Sigmoid colon (tissue), 7 donors: ENCODE measurements around the gene RFPL1. TPM values are rescaled to one million over a fixed set of nuclear protein-coding genes. Genes with fewer than 3 reads are reported as not detected.
"Not testable (repeated sequence)": the region's sequence is repeated elsewhere in the genome, so short reads cannot be mapped to it uniquely, and the experiment has no call there.

Experiments used
- DNase-seq: peaks from one replicate; pipeline ENCODE4 v3.0.0-alpha.2; 2019
- H3K27ac ChIP-seq, 4 donors: fragments of 200-600 bp; sonication (generic); one replicate each; pipeline ENCODE4 v1.5.1; 2016 to 2019; ENCODE audit warnings: mild to moderate bottlenecking in 1 of 4
- H3K27me3 ChIP-seq, 3 donors: fragments of 200-600 bp; sonication (generic); one replicate each; pipeline ENCODE4 v1.5.1; 2019; ENCODE audit warnings: mild to moderate bottlenecking in 1 of 3
- H3K36me3 ChIP-seq, 4 donors: fragments of 200-600 bp; sonication (generic); one replicate each; pipeline ENCODE4 v1.5.1; 2016 to 2019
- H3K4me1 ChIP-seq, 4 donors: fragments of 200-600 bp; sonication (generic); one replicate each; pipeline ENCODE4 v1.5.1; 2017 to 2019
- H3K4me3 ChIP-seq, 4 donors: fragments of 200-600 bp; sonication (generic); one replicate each; pipeline ENCODE4 v1.5.1; 2017 to 2019; ENCODE audit warnings: mild to moderate bottlenecking in 2 of 4, moderate library complexity in 1 of 4
- H3K9me3 ChIP-seq, 4 donors: fragments of 200-600 bp in 3 of 4; sonication (generic) in 3 of 4; one replicate each; pipeline versions ENCODE4 v1.5.1 to v1.6.1; 2013 to 2019
- CTCF ChIP-seq, 4 experiments: fragments of 450-650 bp in 3 of 4; fragments of 200-600 bp in 1 of 4; IDR thresholded peaks; one replicate each; pipeline ENCODE4 v1.5.1; 2016 to 2019; ENCODE audit warnings: antibody characterized with exemption in 4 of 4, mild to moderate bottlenecking in 3 of 4, moderate library complexity in 2 of 4
- EP300 ChIP-seq, 4 donors: sonication (generic); formaldehyde crosslinking; IDR thresholded peaks; one replicate each; pipeline ENCODE4 v1.6.1; 2017; ENCODE audit warnings: antibody characterized with exemption in 4 of 4
- POLR2A ChIP-seq, 2 donors: fragments of 450-650 bp; IDR thresholded peaks; one replicate each; pipeline ENCODE4 v1.6.1; 2016; ENCODE audit warnings: antibody characterized with exemption in 2 of 2, mild to moderate bottlenecking in 2 of 2, moderate library complexity in 2 of 2
- POLR2AphosphoS5 ChIP-seq, 4 donors: sonication (generic); formaldehyde crosslinking; IDR thresholded peaks; one replicate each; pipeline ENCODE4 v1.6.1; 2017; ENCODE audit warnings: antibody characterized with exemption in 4 of 4
- WGBS, 2 donors: extraction: QIAGEN DNeasy Blood & Tissue Kit; methylation state at CpG; one replicate each; pipeline ENCODE4 v1.1.7; 2013; 5-methylcytosine and 5-hydroxymethylcytosine counted together
- intact Hi-C: fragments of 100-400 bp; cut with DNase I; formaldehyde crosslinking; loops from one replicate; pipeline ENCODE4 v1.15.1; 2023
- polyA plus RNA-seq, 3 donors: library from polyadenylated mRNA; stranded (reverse); fragments of 200-250 nt; gene quantifications; one replicate each; pipeline ENCODE4 v1.2.3, GENCODE V29; 2013
- total RNA-seq, 4 donors: library from RNA; depleted of rRNA; stranded (reverse); fragments of >200 nt; gene quantifications; one replicate each; pipeline ENCODE4 v1.1.0, GENCODE V29; 2016
- donor health status: healthy with polysubstance abuse.
- donor health status: Bipolar disorder and iron deficiency.
- donor health status: healthy.

Gene RFPL1
- total and polyA plus RNA-seq, 7 donors, result not detected

GRCh38 chr22:29394931-29395581 lies 43.3 kb upstream of the RFPL1 start:
- Histone ChIP-seq H3K4me1 (peaks cover 0 to 18% (median 16%) of the 10 kb centered on the region in 4 donors), H3K9me3 (no peaks in the 10 kb centered on the region), H3K27ac (peak overlapping the region in 3 of 4 donors; percentile 3 to 41 (median 27)), H3K27me3 (no peaks in the 10 kb centered on the region), H3K36me3 (no peaks in the 10 kb centered on the region), H3K4me3 (no peak overlapping the region)
- 6 to 13% methylated on average over 10 of the region's 10 CpGs for WGBS, 2 donors
- intact Hi-C loops, result loop anchor here (1.0 kb wide), 1 partner anchor 129 kb away; no protein-coding TSS in a partner anchor
- DNase-seq, result peak; percentile 82
- TF ChIP-seq CTCF (IDR thresholded peaks at IDR 0.05), result peak; percentile 64 to 85 (median 74)
- TF ChIP-seq POLR2A (IDR thresholded peaks at IDR 0.05), result no peak

DNA sequence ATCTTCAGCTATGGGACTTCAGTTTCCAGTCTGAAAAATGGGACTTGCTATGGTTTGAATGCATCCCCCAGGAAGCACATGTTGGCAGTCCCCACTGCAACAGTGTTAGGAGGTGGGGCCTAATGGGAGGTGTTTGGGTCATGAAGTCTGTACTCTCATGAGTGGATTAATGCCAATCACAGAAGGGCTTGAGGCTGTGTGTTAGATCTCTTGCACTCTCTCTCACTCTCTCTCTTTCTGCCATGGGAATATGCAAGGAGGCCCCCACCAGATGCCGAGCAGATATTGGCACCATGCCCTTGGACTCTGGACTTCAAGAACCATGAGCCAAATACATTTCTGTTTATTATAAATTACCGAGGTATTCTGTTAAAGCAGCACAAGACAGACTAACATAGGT lies 42.3 kb upstream of the RFPL1 start:
- Histone ChIP-seq H3K4me3 (no peak overlapping the region), H3K9me3 (no peaks in the 10 kb centered on the region), H3K36me3 (no peaks in the 10 kb centered on the region), H3K27me3 (no peaks in the 10 kb centered on the region), H3K27ac (no peak overlapping the region), H3K4me1 (peaks cover 0 to 18% (median 16%) of the 10 kb centered on the region in 4 donors)
- 8 to 59% methylated on average over 2 of the region's 2 CpGs for WGBS, 2 donors
- no peak for TF ChIP-seq CTCF (IDR thresholded peaks at IDR 0.05)
- no peak for TF ChIP-seq EP300 (IDR thresholded peaks at IDR 0.05)
- TF ChIP-seq POLR2A (IDR thresholded peaks at IDR 0.05), result no peak
- no peak for TF ChIP-seq POLR2AphosphoS5 (IDR thresholded peaks at IDR 0.05)
- intact Hi-C loops, result no loop called here
- DNase-seq, result peak; percentile 77

GRCh38 chr22:29397791-29398190 lies 40.6 kb upstream of the RFPL1 start:
- intact Hi-C loops, result no loop called here
- TF ChIP-seq POLR2A (IDR thresholded peaks at IDR 0.05), result no peak
- TF ChIP-seq POLR2AphosphoS5 (IDR thresholded peaks at IDR 0.05), result no peak
- TF ChIP-seq EP300 (IDR thresholded peaks at IDR 0.05), result no peak
- TF ChIP-seq CTCF (IDR thresholded peaks at IDR 0.05), result no peak
- Histone ChIP-seq H3K4me1 (peaks cover 0 to 18% (median 16%) of the 10 kb centered on the region in 4 donors), H3K4me3 (no peak overlapping the region), H3K27me3 (no peaks in the 10 kb centered on the region), H3K9me3 (no peaks in the 10 kb centered on the region), H3K27ac (no peak overlapping the region), H3K36me3 (no peaks in the 10 kb centered on the region)
- 89 to 91% methylated on average over 6 of the region's 6 CpGs for WGBS, 2 donors
- no peak for DNase-seq

- intact Hi-C loops, result no loop called here
- Histone ChIP-seq H3K9me3 (no peaks in the 10 kb centered on the region), H3K4me3 (no peak overlapping the region), H3K36me3 (no peaks in the 10 kb centered on the region), H3K27me3 (no peaks in the 10 kb centered on the region), H3K4me1 (peaks cover 0 to 10% (median 9%) of the 10 kb centered on the region in 4 donors), H3K27ac (no peak overlapping the region)
- DNase-seq, result no peak
- WGBS, 2 donors, result 97 to 98% methylated on average over 2 of the region's 2 CpGs
- TF ChIP-seq CTCF (IDR thresholded peaks at IDR 0.05), result no peak
- TF ChIP-seq EP300 (IDR thresholded peaks at IDR 0.05), result no peak
- no peak for TF ChIP-seq POLR2AphosphoS5 (IDR thresholded peaks at IDR 0.05)
- TF ChIP-seq POLR2A (IDR thresholded peaks at IDR 0.05), result no peak
These were observed 37.8 kb upstream of the RFPL1 start for GRCh38 chr22:29400576-29400975.

DNA sequence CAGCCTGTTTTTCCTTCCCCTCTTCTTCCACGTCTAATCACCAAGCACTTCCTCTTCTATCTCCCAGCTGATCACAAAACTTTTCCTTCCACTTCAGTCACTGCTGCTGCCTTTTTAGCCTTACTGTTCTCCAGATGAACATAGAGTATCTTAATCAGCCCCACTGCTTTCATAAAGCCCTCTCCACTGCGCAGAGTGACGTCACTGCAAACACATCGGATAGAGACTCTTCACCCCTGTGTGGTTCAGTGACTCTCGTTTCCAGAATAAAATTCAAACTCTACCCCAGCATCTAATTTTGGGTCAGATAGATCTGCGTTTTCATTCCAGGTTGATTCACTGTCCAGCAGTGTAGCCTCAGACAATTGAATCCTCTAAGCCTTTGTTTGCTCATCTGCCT lies 36.8 kb upstream of the RFPL1 start:
- H3K36me3 ChIP-seq, intact Hi-C loops, DNase-seq, H3K27ac ChIP-seq, H3K4me1 ChIP-seq, H3K9me3 ChIP-seq, H3K27me3 ChIP-seq, H3K4me3 ChIP-seq: not testable (repeated sequence)
- 71 to 77% methylated on average over 6 of the region's 6 CpGs for WGBS, 2 donors
